ENCODE measurements around the gene STEAP1B. TPM values are rescaled to one million over a fixed set of nuclear protein-coding genes. Genes with fewer than 3 reads are reported as not detected.

Gene STEAP1B
- total RNA-seq, 5 donors from 2014 or later (not counting 1 experiment from before 2014, with no cell fraction given): 0.28 to 0.44 (median 0.31) TPM; not detected in 1

- 79% methylated on average over 3 of the region's 3 CpGs for WGBS (ENCODE audit: insufficient coverage)
- H3K4me1 ChIP-seq (ENCODE audit: control insufficient read depth in 1 of 2, extremely low read depth in 1 of 2, insufficient read depth in 2 of 2, low read length in 2 of 2): no peaks in the 10 kb centered on the region
- no peak overlapping the region for H3K4me3 Mint-ChIP-seq
- POLR2A ChIA-PET: no interaction called here
- no peak overlapping the region for H3K4me3 ChIP-seq (ENCODE audit: control insufficient read depth in 1 of 2, extremely low read depth in 1 of 2, low read length in 1 of 2)
- H3K36me3 Mint-ChIP-seq: no peaks in the 10 kb centered on the region
- no peaks in the 10 kb centered on the region for H3K4me1 Mint-ChIP-seq
- ATAC-seq (replicated peaks in 1 of 4) (no peak), DNase-seq (no peak)
- H3K36me3 ChIP-seq (ENCODE audit: control insufficient read depth in 2 of 2, extremely low read depth in 1 of 2, insufficient read depth in 1 of 2, low read length in 1 of 2): no peaks in the 10 kb centered on the region
- H3K9me3 Mint-ChIP-seq: no peaks in the 10 kb centered on the region
- no peaks in the 10 kb centered on the region for H3K27me3 ChIP-seq (replicated peaks in 1 of 2; ENCODE audit: control insufficient read depth in 2 of 2, extremely low read depth in 1 of 2, insufficient read depth in 2 of 2, low read length in 1 of 2)
- no peak overlapping the region for H3K27ac Mint-ChIP-seq
- CTCF ChIA-PET: no interaction called here
- no peak overlapping the region for H3K27ac ChIP-seq (ENCODE audit: low read length)
- H3K27me3 Mint-ChIP-seq: no peaks in the 10 kb centered on the region
- no peaks in the 10 kb centered on the region for H3K9me3 ChIP-seq
Measured at GRCh38 chr7:22427104-22427503, 72.9 kb downstream of the STEAP1B start.

- WGBS (ENCODE audit: insufficient coverage): 0% methylated on average over 1 of the region's 4 CpGs
- POLR2A ChIA-PET: no interaction called here
- no peak overlapping the region for H3K27ac Mint-ChIP-seq
- no peak for DNase-seq
- no peaks in the 10 kb centered on the region for H3K27me3 ChIP-seq (replicated peaks in 1 of 2; ENCODE audit: control insufficient read depth in 2 of 2, extremely low read depth in 1 of 2, insufficient read depth in 2 of 2, low read length in 1 of 2)
- H3K9me3 ChIP-seq: no peaks in the 10 kb centered on the region
- no peaks in the 10 kb centered on the region for H3K36me3 Mint-ChIP-seq
- H3K4me1 Mint-ChIP-seq: no peaks in the 10 kb centered on the region
- no peak for ATAC-seq (replicated peaks in 1 of 4)
- CTCF ChIA-PET: no interaction called here
- H3K27me3 Mint-ChIP-seq: no peaks in the 10 kb centered on the region
- no peak overlapping the region for H3K4me3 ChIP-seq (ENCODE audit: control insufficient read depth in 1 of 2, extremely low read depth in 1 of 2, low read length in 1 of 2)
- H3K4me3 Mint-ChIP-seq: no peak overlapping the region
- no peaks in the 10 kb centered on the region for H3K9me3 Mint-ChIP-seq
- H3K27ac ChIP-seq (ENCODE audit: low read length): no peak overlapping the region
- H3K36me3 ChIP-seq (ENCODE audit: control insufficient read depth in 2 of 2, extremely low read depth in 1 of 2, insufficient read depth in 1 of 2, low read length in 1 of 2): no peaks in the 10 kb centered on the region
- H3K4me1 ChIP-seq (ENCODE audit: control insufficient read depth in 1 of 2, extremely low read depth in 1 of 2, insufficient read depth in 2 of 2, low read length in 2 of 2): no peaks in the 10 kb centered on the region
Measured at GRCh38 chr7:22426463-22427094, 73.4 kb downstream of the STEAP1B start.

- Histone ChIP-seq H3K27me3 (replicated peaks in 1 of 2; ENCODE audit: control insufficient read depth in 2 of 2, extremely low read depth in 1 of 2, insufficient read depth in 2 of 2, low read length in 1 of 2) (no peaks in the 10 kb centered on the region), H3K36me3 (ENCODE audit: control insufficient read depth in 2 of 2, extremely low read depth in 1 of 2, insufficient read depth in 1 of 2, low read length in 1 of 2) (no peaks in the 10 kb centered on the region), H3K9me3 (no peaks in the 10 kb centered on the region), H3K27ac (ENCODE audit: low read length) (no peak overlapping the region), H3K4me1 (ENCODE audit: control insufficient read depth in 1 of 2, extremely low read depth in 1 of 2, insufficient read depth in 2 of 2, low read length in 2 of 2) (no peaks in the 10 kb centered on the region), H3K4me3 (ENCODE audit: control insufficient read depth in 1 of 2, extremely low read depth in 1 of 2, low read length in 1 of 2) (no peak overlapping the region)
- ChIA-PET POLR2A (no interaction called here), CTCF (no interaction called here)
- no peak overlapping the region for H3K4me3 Mint-ChIP-seq
- no peaks in the 10 kb centered on the region for H3K27me3 Mint-ChIP-seq
- 83% methylated on average over 1 of the region's 1 CpG for WGBS (ENCODE audit: insufficient coverage)
- H3K4me1 Mint-ChIP-seq: no peaks in the 10 kb centered on the region
- no peaks in the 10 kb centered on the region for H3K9me3 Mint-ChIP-seq
- ATAC-seq (replicated peaks in 1 of 4): no peak
- no peak overlapping the region for H3K27ac Mint-ChIP-seq
- DNase-seq: no peak
- H3K36me3 Mint-ChIP-seq: no peaks in the 10 kb centered on the region
Measured at GRCh38 chr7:22425361-22425760, 74.6 kb downstream of the STEAP1B start.

- CTCF ChIA-PET: interaction anchor here in 1 of 2 donors (0.5 kb wide), 1 partner anchor 319 kb away, joined by 3 read pairs; no protein-coding TSS in a partner anchor
- H3K36me3 ChIP-seq (ENCODE audit: control insufficient read depth in 2 of 2, extremely low read depth in 1 of 2, insufficient read depth in 1 of 2, low read length in 1 of 2): no peaks in the 10 kb centered on the region
- no peaks in the 10 kb centered on the region for H3K4me1 ChIP-seq (ENCODE audit: control insufficient read depth in 1 of 2, extremely low read depth in 1 of 2, insufficient read depth in 2 of 2, low read length in 2 of 2)
- Mint-ChIP-seq H3K9me3 (no peaks in the 10 kb centered on the region), H3K36me3 (no peaks in the 10 kb centered on the region), H3K4me1 (no peaks in the 10 kb centered on the region), H3K27ac (no peak overlapping the region), H3K27me3 (no peaks in the 10 kb centered on the region), H3K4me3 (no peak overlapping the region)
- H3K27me3 ChIP-seq (replicated peaks in 1 of 2; ENCODE audit: control insufficient read depth in 2 of 2, extremely low read depth in 1 of 2, insufficient read depth in 2 of 2, low read length in 1 of 2): no peaks in the 10 kb centered on the region
- no peak overlapping the region for H3K4me3 ChIP-seq (ENCODE audit: control insufficient read depth in 1 of 2, extremely low read depth in 1 of 2, low read length in 1 of 2)
- no CpG with 5 or more reads among the region's 7 CpGs for WGBS (ENCODE audit: insufficient coverage)
- H3K9me3 ChIP-seq: no peaks in the 10 kb centered on the region
- H3K27ac ChIP-seq (ENCODE audit: low read length): no peak overlapping the region
- ATAC-seq (replicated peaks in 1 of 4) (no peak), DNase-seq (no peak)
- POLR2A ChIA-PET: no interaction called here
Measured at GRCh38 chr7:22422831-22423615, 77.0 kb downstream of the STEAP1B start.

- Histone ChIP-seq H3K4me1 (ENCODE audit: control insufficient read depth in 1 of 2, extremely low read depth in 1 of 2, insufficient read depth in 2 of 2, low read length in 2 of 2) (no peaks in the 10 kb centered on the region), H3K9me3 (no peaks in the 10 kb centered on the region), H3K27me3 (replicated peaks in 1 of 2; ENCODE audit: control insufficient read depth in 2 of 2, extremely low read depth in 1 of 2, insufficient read depth in 2 of 2, low read length in 1 of 2) (no peaks in the 10 kb centered on the region), H3K27ac (ENCODE audit: low read length) (no peak overlapping the region), H3K36me3 (ENCODE audit: control insufficient read depth in 2 of 2, extremely low read depth in 1 of 2, insufficient read depth in 1 of 2, low read length in 1 of 2) (no peaks in the 10 kb centered on the region), H3K4me3 (ENCODE audit: control insufficient read depth in 1 of 2, extremely low read depth in 1 of 2, low read length in 1 of 2) (no peak overlapping the region)
- no peak for DNase-seq
- Mint-ChIP-seq H3K9me3 (no peaks in the 10 kb centered on the region), H3K27ac (no peak overlapping the region), H3K4me3 (no peak overlapping the region), H3K27me3 (no peaks in the 10 kb centered on the region), H3K4me1 (no peaks in the 10 kb centered on the region), H3K36me3 (no peaks in the 10 kb centered on the region)
- WGBS (ENCODE audit: insufficient coverage): 93% methylated on average over 2 of the region's 2 CpGs
- ChIA-PET POLR2A (interaction anchor here in 1 of 2 donors (0.6 kb wide), 1 partner anchor 361 kb away, joined by 3 read pairs; no protein-coding TSS in a partner anchor), CTCF (no interaction called here)
- ATAC-seq (replicated peaks in 1 of 4): no peak
Measured at GRCh38 chr7:22420973-22421635, 78.9 kb downstream of the STEAP1B start.

GRCh38 chr7:22420008-22420407, 80.0 kb downstream of the STEAP1B start:
- Mint-ChIP-seq H3K4me3 (no peak overlapping the region), H3K9me3 (no peaks in the 10 kb centered on the region), H3K27me3 (no peaks in the 10 kb centered on the region), H3K36me3 (no peaks in the 10 kb centered on the region), H3K27ac (no peak overlapping the region), H3K4me1 (no peaks in the 10 kb centered on the region)
- WGBS (ENCODE audit: insufficient coverage): 82% methylated on average over 2 of the region's 2 CpGs
- ATAC-seq (replicated peaks in 1 of 4) (no peak), DNase-seq (no peak)
- Histone ChIP-seq H3K36me3 (ENCODE audit: control insufficient read depth in 2 of 2, extremely low read depth in 1 of 2, insufficient read depth in 1 of 2, low read length in 1 of 2) (no peaks in the 10 kb centered on the region), H3K27me3 (replicated peaks in 1 of 2; ENCODE audit: control insufficient read depth in 2 of 2, extremely low read depth in 1 of 2, insufficient read depth in 2 of 2, low read length in 1 of 2) (no peaks in the 10 kb centered on the region), H3K9me3 (no peaks in the 10 kb centered on the region), H3K27ac (ENCODE audit: low read length) (no peak overlapping the region), H3K4me1 (ENCODE audit: control insufficient read depth in 1 of 2, extremely low read depth in 1 of 2, insufficient read depth in 2 of 2, low read length in 2 of 2) (no peaks in the 10 kb centered on the region), H3K4me3 (ENCODE audit: control insufficient read depth in 1 of 2, extremely low read depth in 1 of 2, low read length in 1 of 2) (no peak overlapping the region)
- POLR2A ChIA-PET: no interaction called here
- CTCF ChIA-PET: no interaction called here
